Naive thymus-derived CD4-positive, alpha-beta T cell (primary cell): ENCODE data around the gene NRCAM. TPM values are rescaled to one million over a fixed set of nuclear protein-coding genes. Genes with fewer than 3 reads are reported as not detected.

ENCODE experiments used
- ATAC-seq: fragments of 150-1000 bp; cut with Tn5 transposase; 2 replicates; pipeline ENCODE4 v1.10.0; 2021; ENCODE audit warnings: mild to moderate bottlenecking, moderate library complexity
- CTCF ChIA-PET: fragments of 350-600 bp; sonication (Branson Sonifier 250); formaldehyde crosslinking; loops from one replicate; lab custom pipeline; 2021; ENCODE audit warnings: antibody characterized with exemption; lab: Charles Lee
- POLR2A ChIA-PET: fragments of 350-600 bp; sonication (Branson Sonifier 250); formaldehyde crosslinking; loops from one replicate; lab custom pipeline; 2021; ENCODE audit warnings: antibody characterized with exemption, inconsistent platforms; lab: Charles Lee
- DNase-seq, 9 donors: peaks; one replicate each; pipeline versions ENCODE4 v3.0.0 to v3.0.0-alpha.2; 2020 to 2022; ENCODE audit warnings: mixed read lengths in 1 of 9
- H3K27ac ChIP-seq: one replicate; pipeline ENCODE4 v1.7.0; 2013; ENCODE audit warnings: mild to moderate bottlenecking, low read depth, low read length, moderate library complexity
- H3K27me3 ChIP-seq, 2 donors: one replicate each; pipeline ENCODE4 v1.7.0; 2013; ENCODE audit warnings: low read length in 2 of 2, mild to moderate bottlenecking in 2 of 2, moderate library complexity in 2 of 2; ENCODE audit not compliant: control insufficient read depth in 2 of 2, insufficient read depth in 2 of 2
- H3K36me3 ChIP-seq, 3 experiments: 1 replicate in 2 of 3; 2 replicates in 1 of 3; pipeline ENCODE4 v1.7.0; 2013; ENCODE audit warnings: low read length in 3 of 3, mild to moderate bottlenecking in 3 of 3, moderate library complexity in 1 of 3; ENCODE audit not compliant: insufficient read depth in 3 of 3, control insufficient read depth in 2 of 3
- H3K4me1 ChIP-seq, 2 donors: one replicate each; pipeline ENCODE4 v1.7.0; 2013; ENCODE audit warnings: low read length in 2 of 2, mild to moderate bottlenecking in 2 of 2, moderate library complexity in 1 of 2; ENCODE audit not compliant: control insufficient read depth in 2 of 2, insufficient read depth in 2 of 2
- H3K4me3 ChIP-seq: 2 replicates; pipeline ENCODE4 v1.7.0; 2013; ENCODE audit warnings: mild to moderate bottlenecking, low read length
- H3K9me3 ChIP-seq, 3 experiments: 1 replicate in 2 of 3; 2 replicates in 1 of 3; pipeline ENCODE4 v1.7.0; 2013; ENCODE audit warnings: low read length in 3 of 3; ENCODE audit not compliant: control insufficient read depth in 2 of 3
- H3K27ac Mint-ChIP-seq, 9 donors: one replicate each; pipeline ENCODE4 v1.8.0; 2020 to 2022; ENCODE audit warnings: mixed read lengths in 9 of 9, mild to moderate bottlenecking in 8 of 9, moderate library complexity in 5 of 9, inconsistent platforms in 2 of 9
- H3K27me3 Mint-ChIP-seq, 5 donors: one replicate each; pipeline ENCODE4 v1.8.0; 2021 to 2022; ENCODE audit warnings: mixed read lengths in 5 of 5, mild to moderate bottlenecking in 1 of 5
- H3K36me3 Mint-ChIP-seq, 5 donors: one replicate each; pipeline ENCODE4 v1.8.0; 2020 to 2022; ENCODE audit warnings: mixed read lengths in 5 of 5, mild to moderate bottlenecking in 3 of 5, inconsistent platforms in 1 of 5
- H3K4me1 Mint-ChIP-seq, 7 donors: one replicate each; pipeline ENCODE4 v1.8.0; 2020 to 2022; ENCODE audit warnings: mixed read lengths in 7 of 7, mild to moderate bottlenecking in 3 of 7, inconsistent platforms in 1 of 7
- H3K4me3 Mint-ChIP-seq, 10 donors: one replicate each; pipeline ENCODE4 v1.8.0; 2020 to 2022; ENCODE audit warnings: mild to moderate bottlenecking in 10 of 10, mixed read lengths in 10 of 10, moderate library complexity in 6 of 10, inconsistent platforms in 2 of 10
- H3K9me3 Mint-ChIP-seq, 11 donors: one replicate each; pipeline ENCODE4 v1.8.0; 2020 to 2022; ENCODE audit warnings: mixed read lengths in 11 of 11, mild to moderate bottlenecking in 4 of 11, inconsistent platforms in 1 of 11, moderate library complexity in 1 of 11
- intact Hi-C, 2 donors: fragments of 100-400 bp; cut with micrococcal nuclease; formaldehyde crosslinking; loops; one replicate each; pipeline ENCODE4 v1.15.1; 2023
- polyA plus RNA-seq, 2 donors: library from polyadenylated mRNA; unstranded; fragments of 300-500 nt; fragmentation: Illumina TruSeq; gene quantifications; one replicate each; pipeline ENCODE4 v1.2.3, GENCODE V29; 2021
- total RNA-seq, 6 experiments: library from RNA in 5 of 6; stranded (reverse) in 5 of 6; gene quantifications; 1 replicate in 5 of 6; 2 replicates in 1 of 6; pipeline ENCODE4 v1.2.3 and lab custom pipeline; 2021 to 2026

The NRCAM gene
- total and polyA plus RNA-seq, 7 experiments from 2014 or later: 2.1 to 13.6 (median 6.4) TPM; not detected in 1

GRCh38 chr7:108363659-108364058, 92.6 kb downstream of the NRCAM start:
- DNase-seq (no peak), ATAC-seq (no peak)
- no peaks in the 10 kb centered on the region for H3K4me1 ChIP-seq
- Mint-ChIP-seq H3K27ac (no peak overlapping the region), H3K36me3 (no peaks in the 10 kb centered on the region), H3K27me3 (peaks cover 0 to 17% (median 7%) of the 10 kb centered on the region in 5 donors), H3K4me3 (no peak overlapping the region), H3K9me3 (no peaks in the 10 kb centered on the region), H3K4me1 (no peaks in the 10 kb centered on the region)
- intact Hi-C loops: no loop called here
- H3K4me3 ChIP-seq: no peak overlapping the region
- H3K36me3 ChIP-seq: no peaks in the 10 kb centered on the region
- H3K27ac ChIP-seq: no peak overlapping the region
- ChIA-PET CTCF (no interaction called here), POLR2A (no interaction called here)
- H3K27me3 ChIP-seq: no peaks in the 10 kb centered on the region
- no peaks in the 10 kb centered on the region for H3K9me3 ChIP-seq

DNA sequence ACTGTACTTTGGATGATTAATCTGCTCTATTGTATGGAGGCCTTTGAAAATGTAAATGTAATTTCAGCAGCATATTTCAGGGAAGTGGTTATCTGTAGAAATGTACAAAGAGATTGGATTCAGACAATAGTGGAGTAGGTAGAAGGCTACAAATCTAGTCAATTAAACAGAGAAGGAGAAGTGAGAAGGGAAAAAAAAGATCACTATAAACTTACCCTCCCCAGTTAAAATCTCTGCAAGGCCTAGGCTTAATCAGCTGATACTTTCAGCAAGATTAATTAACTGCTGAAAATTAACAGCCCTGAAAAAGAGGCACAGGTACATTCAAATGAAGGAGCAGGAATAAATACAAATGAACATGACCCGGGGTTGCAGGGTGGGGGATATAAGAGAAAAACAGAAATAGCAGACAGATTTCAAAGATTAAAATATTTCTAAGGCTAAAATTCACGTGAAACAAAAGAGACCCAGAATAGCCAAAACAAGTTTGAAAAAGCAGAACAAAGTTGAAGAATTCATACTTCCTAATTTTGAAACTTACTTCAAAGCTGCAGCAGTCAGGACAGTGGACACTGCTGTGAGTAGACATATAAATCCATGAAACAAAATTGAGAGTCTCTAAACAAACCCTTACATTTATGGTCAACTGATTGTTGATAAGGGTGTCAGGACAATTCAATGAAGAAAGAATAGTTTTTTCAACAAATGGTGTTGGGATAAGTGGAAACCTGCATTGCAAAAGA, 96.0 kb downstream of the NRCAM start:
- intact Hi-C loops: no loop called here
- POLR2A ChIA-PET: no interaction called here
- no peaks in the 10 kb centered on the region for H3K36me3 ChIP-seq
- ATAC-seq (no peak), DNase-seq (no peak)
- CTCF ChIA-PET: no interaction called here
- Mint-ChIP-seq H3K9me3 (peaks cover 0 to 2% (median 0%) of the 10 kb centered on the region in 11 donors), H3K27me3 (peaks cover 0 to 15% (median 0%) of the 10 kb centered on the region in 5 donors), H3K36me3 (peaks cover 0 to 4% (median 0%) of the 10 kb centered on the region in 5 donors), H3K4me1 (no peaks in the 10 kb centered on the region), H3K27ac (no peak overlapping the region), H3K4me3 (no peak overlapping the region)
- H3K27ac ChIP-seq: no peak overlapping the region
- H3K27me3 ChIP-seq: no peaks in the 10 kb centered on the region
- H3K9me3 ChIP-seq: no peaks in the 10 kb centered on the region
- no peaks in the 10 kb centered on the region for H3K4me1 ChIP-seq
- no peak overlapping the region for H3K4me3 ChIP-seq

DNA sequence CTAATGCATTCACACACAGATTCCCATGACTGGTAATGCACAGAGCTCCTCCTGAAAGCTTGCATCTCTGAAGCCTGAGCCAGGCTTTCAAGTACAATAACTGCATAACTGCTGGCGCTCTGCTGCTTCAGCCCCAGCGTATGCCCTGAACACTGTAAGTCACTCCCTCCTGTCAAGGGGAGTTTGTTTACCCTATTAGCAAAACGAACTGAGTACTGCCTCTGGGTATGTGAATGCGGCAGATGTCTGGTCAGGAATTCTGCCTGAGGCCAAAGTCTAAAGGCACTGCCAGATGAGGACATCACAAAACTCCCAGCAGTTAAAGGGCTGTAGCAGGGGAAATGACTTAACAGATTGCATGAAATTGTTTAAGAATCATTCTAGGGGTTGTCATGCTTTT, 97.7 kb downstream of the NRCAM start:
- Histone ChIP-seq H3K36me3 (no peaks in the 10 kb centered on the region), H3K27me3 (no peaks in the 10 kb centered on the region), H3K9me3 (no peaks in the 10 kb centered on the region), H3K4me3 (no peak overlapping the region), H3K4me1 (no peaks in the 10 kb centered on the region), H3K27ac (no peak overlapping the region)
- ChIA-PET POLR2A (no interaction called here), CTCF (interaction anchor here (1.0 kb wide), 1 partner anchor 13 kb away, joined by 3 read pairs; no protein-coding TSS in a partner anchor)
- peaks cover 0 to 5% (median 0%) of the 10 kb centered on the region in 5 donors for H3K36me3 Mint-ChIP-seq
- DNase-seq (no peak), ATAC-seq (no peak)
- H3K27me3 Mint-ChIP-seq: peaks cover 0 to 14% (median 4%) of the 10 kb centered on the region in 5 donors
- H3K27ac Mint-ChIP-seq: no peak overlapping the region
- intact Hi-C loops: no loop called here
- peaks cover 0 to 2% (median 0%) of the 10 kb centered on the region in 11 donors for H3K9me3 Mint-ChIP-seq
- H3K4me1 Mint-ChIP-seq: no peaks in the 10 kb centered on the region
- H3K4me3 Mint-ChIP-seq: no peak overlapping the region

- DNase-seq (no peak), ATAC-seq (no peak)
- ChIA-PET POLR2A (no interaction called here), CTCF (no interaction called here)
- no peaks in the 10 kb centered on the region for H3K4me1 ChIP-seq
- H3K4me3 ChIP-seq: no peak overlapping the region
- peaks cover 0 to 2% (median 0%) of the 10 kb centered on the region in 5 donors for H3K36me3 Mint-ChIP-seq
- no peak overlapping the region for H3K4me3 Mint-ChIP-seq
- no peak overlapping the region for H3K27ac ChIP-seq
- H3K27me3 ChIP-seq: no peaks in the 10 kb centered on the region
- no peaks in the 10 kb centered on the region for H3K9me3 ChIP-seq
- H3K36me3 ChIP-seq: no peaks in the 10 kb centered on the region
- H3K4me1 Mint-ChIP-seq: no peaks in the 10 kb centered on the region
- H3K9me3 Mint-ChIP-seq: no peaks in the 10 kb centered on the region
- no peak overlapping the region for H3K27ac Mint-ChIP-seq
- intact Hi-C loops: no loop called here
- peaks cover 0 to 18% (median 6%) of the 10 kb centered on the region in 5 donors for H3K27me3 Mint-ChIP-seq
These were observed 104.5 kb downstream of the NRCAM start for GRCh38 chr7:108351729-108352131.

- ChIA-PET POLR2A (no interaction called here), CTCF (no interaction called here)
- Mint-ChIP-seq H3K36me3 (peaks cover 0 to 6% (median 0%) of the 10 kb centered on the region in 5 donors), H3K4me3 (no peak overlapping the region), H3K27me3 (peaks cover 0 to 14% (median under 1%) of the 10 kb centered on the region in 5 donors), H3K4me1 (no peaks in the 10 kb centered on the region), H3K27ac (no peak overlapping the region), H3K9me3 (no peaks in the 10 kb centered on the region)
- Histone ChIP-seq H3K4me1 (no peaks in the 10 kb centered on the region), H3K9me3 (no peaks in the 10 kb centered on the region), H3K27ac (no peak overlapping the region), H3K4me3 (no peak overlapping the region), H3K36me3 (no peaks in the 10 kb centered on the region), H3K27me3 (no peaks in the 10 kb centered on the region)
- ATAC-seq: no peak
- intact Hi-C loops: no loop called here
- no peak for DNase-seq
These were observed 107.3 kb downstream of the NRCAM start for GRCh38 chr7:108348913-108349312.

DNA sequence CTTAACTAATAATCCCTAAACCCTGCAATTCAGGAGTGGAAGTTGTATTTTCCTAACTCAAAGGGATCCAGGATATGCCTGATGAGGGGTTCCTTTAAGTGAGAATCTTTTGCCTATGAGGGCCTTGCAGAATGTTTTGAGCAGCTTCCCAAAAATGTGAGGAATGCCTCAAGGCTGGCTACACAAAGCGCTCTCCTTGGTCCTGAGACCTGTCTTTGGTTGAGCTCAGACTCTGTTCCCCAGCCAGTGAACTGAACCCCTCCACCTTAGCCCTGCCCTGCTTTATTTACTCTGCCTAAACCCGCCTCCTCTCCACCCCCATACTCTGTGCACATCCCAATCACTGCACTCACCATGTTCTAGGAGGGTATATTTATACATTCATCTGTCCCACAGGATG, 108.6 kb downstream of the NRCAM start:
- no peak overlapping the region for H3K4me3 ChIP-seq
- no peaks in the 10 kb centered on the region for H3K9me3 Mint-ChIP-seq
- peaks cover 0 to 6% (median 0%) of the 10 kb centered on the region in 5 donors for H3K36me3 Mint-ChIP-seq
- no peak overlapping the region for H3K27ac Mint-ChIP-seq
- no peak overlapping the region for H3K27ac ChIP-seq
- intact Hi-C loops: no loop called here
- ATAC-seq: no peak
- H3K4me1 ChIP-seq: no peaks in the 10 kb centered on the region
- ChIA-PET POLR2A (no interaction called here), CTCF (no interaction called here)
- no peak overlapping the region for H3K4me3 Mint-ChIP-seq
- H3K27me3 ChIP-seq: no peaks in the 10 kb centered on the region
- DNase-seq: no peak
- no peaks in the 10 kb centered on the region for H3K36me3 ChIP-seq
- peaks cover 0 to 10% (median 0%) of the 10 kb centered on the region in 5 donors for H3K27me3 Mint-ChIP-seq
- no peaks in the 10 kb centered on the region for H3K9me3 ChIP-seq
- H3K4me1 Mint-ChIP-seq: no peaks in the 10 kb centered on the region
